Measurements from ENCODE around the gene CCDC12.

CCDC12 gene

GRCh38 chr3:46878781-46879436, 97.6 kb downstream of the CCDC12 start:
- no peak for DNase-seq (ENCODE audit: low read depth in 1 of 2, low spot score in 1 of 2)

GRCh38 chr3:46877406-46878125, 99.0 kb downstream of the CCDC12 start, which contains the start of gene PTH1R:
PTH1R (plus strand) TSS chr3:46877721; CDS start chr3:46883560, 5,839 bp downstream.
- DNase-seq (ENCODE audit: low read depth in 1 of 2, low spot score in 1 of 2) = no peak

GRCh38 chr3:46876313-46877300, 99.9 kb downstream of the CCDC12 start:
- no peak for DNase-seq (ENCODE audit: low read depth in 1 of 2, low spot score in 1 of 2)

GRCh38 chr3:46875560-46875959, 101.0 kb downstream of the CCDC12 start:
- no peak for DNase-seq (ENCODE audit: low read depth in 1 of 2, low spot score in 1 of 2)

GRCh38 chr3:46874430-46874829, 102.1 kb downstream of the CCDC12 start:
- no peak for DNase-seq (ENCODE audit: low read depth in 1 of 2, low spot score in 1 of 2)

GRCh38 chr3:46873521-46873920, 103.0 kb downstream of the CCDC12 start:
- no peak for DNase-seq (ENCODE audit: low read depth in 1 of 2, low spot score in 1 of 2)
